Stomach (tissue), 9 donors: ENCODE measurements around the gene DEPP1. TPM values are rescaled to one million over a fixed set of nuclear protein-coding genes. Genes with fewer than 3 reads are reported as not detected.

ENCODE experiments used
- DNase-seq, 2 donors: peaks; one replicate each; pipeline versions ENCODE4 v3.0.0 to v3.0.0-alpha.2; 2013 to 2019
- H3K27ac ChIP-seq, 5 donors: fragments of 200-600 bp in 4 of 5; sonication (generic) in 4 of 5; one replicate each; pipeline ENCODE4 v1.5.1; 2013 to 2019; ENCODE audit warnings: mild to moderate bottlenecking in 1 of 5, moderate library complexity in 1 of 5
- H3K27me3 ChIP-seq, 3 donors: fragments of 200-600 bp; sonication (generic); one replicate each; pipeline ENCODE4 v1.5.1; 2017 to 2019; ENCODE audit warnings: mixed run types in 1 of 3
- H3K36me3 ChIP-seq, 4 donors: fragments of 200-600 bp; sonication (generic); 1 replicate in 3 of 4; 2 replicates in 1 of 4; pipeline ENCODE4 v1.5.1; 2016 to 2019
- H3K4me1 ChIP-seq, 4 donors: fragments of 200-600 bp; sonication (generic); one replicate each; pipeline ENCODE4 v1.5.1; 2016 to 2019
- H3K4me3 ChIP-seq, 4 donors: fragments of 200-600 bp; sonication (generic) in 3 of 4; one replicate each; pipeline ENCODE4 v1.5.1; 2016 to 2019; ENCODE audit warnings: mild to moderate bottlenecking in 1 of 4
- H3K9me3 ChIP-seq, 4 donors: fragments of 200-600 bp; sonication (generic); one replicate each; pipeline ENCODE4 v1.5.1; 2016 to 2019
- CTCF ChIP-seq, 7 experiments: fragments of 450-650 bp in 4 of 7; fragments of 200-600 bp in 3 of 7; sonication (generic) in 3 of 7; IDR thresholded peaks; one replicate each; pipeline ENCODE4 v1.5.1; 2016 to 2019; ENCODE audit warnings: antibody characterized with exemption in 7 of 7, control low read depth in 2 of 7, mild to moderate bottlenecking in 1 of 7
- EP300 ChIP-seq: sonication (generic); formaldehyde crosslinking; IDR thresholded peaks from one replicate; pipeline ENCODE4 v1.6.1; 2017; ENCODE audit warnings: antibody characterized with exemption
- POLR2A ChIP-seq, 4 donors: fragments of 450-650 bp; IDR thresholded peaks; one replicate each; pipeline ENCODE4 v1.6.1; 2016; ENCODE audit warnings: antibody characterized with exemption in 4 of 4, control low read depth in 2 of 4, mild to moderate bottlenecking in 1 of 4, moderate library complexity in 1 of 4
- POLR2AphosphoS5 ChIP-seq, 3 donors: sonication (generic); formaldehyde crosslinking; IDR thresholded peaks; one replicate each; pipeline ENCODE4 v1.6.1; 2016; ENCODE audit warnings: antibody characterized with exemption in 3 of 3
- WGBS, 5 donors: extraction: QIAGEN DNeasy Blood & Tissue Kit in 3 of 5; methylation state at CpG; one replicate each; pipeline versions ENCODE4 v1.1.5 to v1.1.7; 2013 to 2018; 5-methylcytosine and 5-hydroxymethylcytosine counted together
- intact Hi-C: fragments of 100-400 bp; cut with DNase I; formaldehyde crosslinking; loops from one replicate; pipeline ENCODE4 v1.15.1; 2023; ENCODE audit warnings: low total_unique reads
- polyA plus RNA-seq, 3 donors: library from polyadenylated mRNA; stranded (reverse); fragments of 200-250 nt; gene quantifications; one replicate each; pipeline ENCODE4 v1.2.3, GENCODE V29; 2013
- total RNA-seq, 5 donors: library from RNA; depleted of rRNA; stranded (reverse); fragments of >200 nt; gene quantifications; one replicate each; pipeline versions ENCODE4 v1.1.0 to v1.2.3, GENCODE V29; 2014 to 2016
- donor health status: healthy with polysubstance abuse.
- donor health status: Bipolar disorder and iron deficiency.
- donor health status: healthy.

Gene DEPP1
- total and polyA plus RNA-seq, 8 donors: 9.8 to 72.9 (median 31.5) TPM

- TF ChIP-seq CTCF (IDR thresholded peaks at IDR 0.05): no peak
- TF ChIP-seq POLR2AphosphoS5 (IDR thresholded peaks at IDR 0.05): no peak
- no peak for TF ChIP-seq POLR2A (IDR thresholded peaks at IDR 0.05)
- TF ChIP-seq EP300: no peak
- WGBS, 5 donors: 80 to 92% (median 84%) methylated on average over 6 of the region's 6 CpGs
- no peaks in the 10 kb centered on the region for H3K27me3 ChIP-seq
- no peak overlapping the region for H3K4me3 ChIP-seq
- H3K36me3 ChIP-seq: peaks cover 0 to 8% (median 7%) of the 10 kb centered on the region in 4 donors
- DNase-seq: peak in 1 of 2 donors; percentile 3
- peak overlapping the region in 4 of 5 donors; percentile 84 to 96 (median 91) for H3K27ac ChIP-seq
- intact Hi-C loops: no loop called here
- H3K4me1 ChIP-seq: peaks cover 38 to 90% (median 75%) of the 10 kb centered on the region in 4 donors
- no peaks in the 10 kb centered on the region for H3K9me3 ChIP-seq
Observed at GRCh38 chr10:44998146-44998631, 19.6 kb upstream of the DEPP1 start.

GRCh38 chr10:44997105-44997748 is 18.6 kb upstream of the DEPP1 start:
- DNase-seq: peak in 1 of 2 donors; percentile 1
- H3K9me3 ChIP-seq: no peaks in the 10 kb centered on the region
- TF ChIP-seq POLR2AphosphoS5 (IDR thresholded peaks at IDR 0.05) (no peak), CTCF (IDR thresholded peaks at IDR 0.05) (no peak), EP300 (no peak)
- H3K27me3 ChIP-seq: no peaks in the 10 kb centered on the region
- intact Hi-C loops: no loop called here
- peak overlapping the region; percentile 84 to 96 (median 90) for H3K27ac ChIP-seq
- peaks cover 0 to 16% (median 10%) of the 10 kb centered on the region in 4 donors for H3K36me3 ChIP-seq
- peaks cover 36 to 92% (median 73%) of the 10 kb centered on the region in 4 donors for H3K4me1 ChIP-seq
- WGBS, 5 donors: 91 to 94% (median 92%) methylated on average over 6 of the region's 6 CpGs
- H3K4me3 ChIP-seq: peak overlapping the region in 1 of 4 donors; percentile 15

- Histone ChIP-seq H3K4me1 (peaks cover 35 to 92% (median 73%) of the 10 kb centered on the region in 4 donors), H3K27me3 (no peaks in the 10 kb centered on the region), H3K36me3 (peaks cover 0 to 27% (median 13%) of the 10 kb centered on the region in 4 donors), H3K4me3 (peak overlapping the region in 1 of 4 donors; percentile 15), H3K27ac (peak overlapping the region; percentile 84 to 96 (median 90)), H3K9me3 (no peaks in the 10 kb centered on the region)
- TF ChIP-seq POLR2AphosphoS5 (IDR thresholded peaks at IDR 0.05): peak; percentile 51 to 72 (median 72)
- no peak for TF ChIP-seq EP300
- TF ChIP-seq CTCF (IDR thresholded peaks at IDR 0.05): no peak
- WGBS, 5 donors: 13 to 23% (median 19%) methylated on average over 6 to 9 of the region's 9 CpGs
- intact Hi-C loops: no loop called here
- DNase-seq: peak; percentile 71 to 86
Observed at GRCh38 chr10:44995914-44996669, 17.5 kb upstream of the DEPP1 start.

- H3K4me3 ChIP-seq: no peak overlapping the region
- no peaks in the 10 kb centered on the region for H3K27me3 ChIP-seq
- WGBS, 5 donors: 27 to 31% (median 29%) methylated on average over 4 of the region's 4 CpGs
- intact Hi-C loops: no loop called here
- peaks cover 0 to 29% (median 15%) of the 10 kb centered on the region in 4 donors for H3K36me3 ChIP-seq
- no peaks in the 10 kb centered on the region for H3K9me3 ChIP-seq
- TF ChIP-seq POLR2AphosphoS5 (IDR thresholded peaks at IDR 0.05) (no peak), CTCF (IDR thresholded peaks at IDR 0.05) (no peak), POLR2A (IDR thresholded peaks at IDR 0.05) (no peak), EP300 (no peak)
- DNase-seq: no peak
- peaks cover 35 to 90% (median 74%) of the 10 kb centered on the region in 4 donors for H3K4me1 ChIP-seq
- peak overlapping the region; percentile 71 to 96 (median 87) for H3K27ac ChIP-seq
Observed at GRCh38 chr10:44995581-44995913, 16.9 kb upstream of the DEPP1 start.
